IMR-90 (cell line): Measurements from ENCODE around the gene NOS1. TPM values are rescaled to one million over a fixed set of nuclear protein-coding genes. Genes with fewer than 3 reads are reported as not detected.

Experiments used
- ATAC-seq: fragments of 200-7000 bp; cut with Tn5 transposase; 2 replicates; pipeline ENCODE4 v1.9.1; 2020; ENCODE audit warnings: low read depth, mild to moderate bottlenecking, moderate library complexity
- BruUV-seq: library from RNA; stranded (reverse); fragments of 400-500 nt; replicated peaks from 2 replicates; lab custom pipeline; 2021; lab: Mats Ljungman, UMichigan
- CTCF ChIA-PET: fragments of 300-600 bp; formaldehyde crosslinking; extraction: SDS; loops from one replicate; lab custom pipeline; 2021; ENCODE audit warnings: antibody characterized with exemption; lab: Yijun Ruan, JAX
- POLR2A ChIA-PET: fragments of 300-600 bp; sonication (Branson Sonifier 250); formaldehyde crosslinking; loops from one replicate; lab custom pipeline; 2022; ENCODE audit warnings: antibody characterized with exemption; ENCODE audit not compliant: unreplicated experiment; lab: Charles Lee
- DNase-seq: peaks from one replicate; pipeline ENCODE4 v3.0.0; 2013
- H2AFZ ChIP-seq: replicated peaks from 2 replicates; pipeline ENCODE3; 2013; ENCODE audit warnings: low read length, mild to moderate bottlenecking; ENCODE audit not compliant: poor library complexity
- H2AK5ac ChIP-seq: 2 replicates; pipeline ENCODE4 v1.6.1; 2013; ENCODE audit warnings: low read depth, low read length, inconsistent platforms
- H2AK9ac ChIP-seq: replicated peaks from 2 replicates; pipeline ENCODE3; 2013; ENCODE audit warnings: mild to moderate bottlenecking, low read depth, low read length, moderate library complexity; ENCODE audit not compliant: poor library complexity
- H2BK120ac ChIP-seq: 2 replicates; pipeline ENCODE4 v1.6.1; 2013; ENCODE audit warnings: low read depth, low read length, inconsistent platforms
- H2BK15ac ChIP-seq: 3 replicates; pipeline ENCODE4 v1.6.1; 2013; ENCODE audit warnings: low read depth, low read length, inconsistent platforms
- H2BK20ac ChIP-seq: 2 replicates; pipeline ENCODE4 v1.6.1; 2013; ENCODE audit warnings: low read depth, mild to moderate bottlenecking, inconsistent platforms, low read length, moderate library complexity
- H2BK5ac ChIP-seq: 2 replicates; pipeline ENCODE4 v1.6.1; 2013; ENCODE audit warnings: mild to moderate bottlenecking, low read depth, low read length, inconsistent platforms; ENCODE audit not compliant: poor library complexity, severe bottlenecking
- H3K14ac ChIP-seq: replicated peaks from 2 replicates; pipeline ENCODE4 v1.6.1; 2013; ENCODE audit warnings: low read depth, low read length, inconsistent platforms
- H3K18ac ChIP-seq: 2 replicates; pipeline ENCODE4 v1.6.1; 2013; ENCODE audit warnings: low read depth, low read length, control low read depth
- H3K23ac ChIP-seq: 2 replicates; pipeline ENCODE4 v1.6.1; 2013; ENCODE audit warnings: low read depth, low read length, inconsistent platforms
- H3K27ac ChIP-seq: 2 replicates; pipeline ENCODE4 v1.5.1; 2013; ENCODE audit warnings: mild to moderate bottlenecking, control low read depth, low read length; ENCODE audit not compliant: insufficient read depth
- H3K27me3 ChIP-seq: 2 replicates; pipeline ENCODE4 v1.6.1; 2013; ENCODE audit warnings: low read length; ENCODE audit not compliant: control insufficient read depth, insufficient read depth
- H3K36me3 ChIP-seq: 2 replicates; pipeline ENCODE4 v1.6.1; 2013; ENCODE audit warnings: low read length, mixed read lengths; ENCODE audit not compliant: control insufficient read depth, insufficient read depth
- H3K4ac ChIP-seq: 2 replicates; pipeline ENCODE4 v1.6.1; 2013; ENCODE audit warnings: low read depth, low read length, inconsistent platforms
- H3K4me1 ChIP-seq: 2 replicates; pipeline ENCODE4 v1.6.1; 2013; ENCODE audit warnings: low read length, mixed read lengths; ENCODE audit not compliant: control insufficient read depth, insufficient read depth
- H3K4me2 ChIP-seq: 2 replicates; pipeline ENCODE4 v1.6.1; 2013; ENCODE audit warnings: low read depth, mild to moderate bottlenecking, control low read depth, low read length, moderate library complexity
- H3K4me3 ChIP-seq: 2 replicates; pipeline ENCODE4 v1.5.1; 2013; ENCODE audit warnings: low read depth, mild to moderate bottlenecking, control low read depth, low read length, moderate library complexity; ENCODE audit not compliant: insufficient read depth
- H3K56ac ChIP-seq: 2 replicates; pipeline ENCODE4 v1.6.1; 2013; ENCODE audit warnings: low read length, inconsistent platforms; ENCODE audit not compliant: insufficient read depth; ENCODE audit errors: extremely low read depth
- H3K79me1 ChIP-seq, 2 experiments: 2 replicates each; pipeline ENCODE4 v1.6.1; 2013; ENCODE audit warnings: low read length in 2 of 2, inconsistent platforms in 1 of 2, low read depth in 1 of 2
- H3K9ac ChIP-seq: 2 replicates; pipeline ENCODE4 v1.6.1; 2013; ENCODE audit warnings: low read depth, low read length, control low read depth
- H3K9me1 ChIP-seq: 2 replicates; pipeline ENCODE4 v1.6.1; 2013; ENCODE audit warnings: low read length, inconsistent platforms; ENCODE audit not compliant: insufficient read depth
- H3K9me3 ChIP-seq: 2 replicates; pipeline ENCODE4 v1.6.1; 2013; ENCODE audit warnings: low read length; ENCODE audit not compliant: control insufficient read depth, insufficient read depth
- H4K20me1 ChIP-seq: 2 replicates; pipeline ENCODE4 v1.6.1; 2013; ENCODE audit warnings: low read length, inconsistent platforms; ENCODE audit not compliant: insufficient read depth
- H4K5ac ChIP-seq: 2 replicates; pipeline ENCODE4 v1.6.1; 2013; ENCODE audit warnings: mild to moderate bottlenecking, low read depth, low read length, control low read depth
- H4K8ac ChIP-seq, 2 experiments: 2 replicates each; pipeline ENCODE4 v1.6.1; 2013; ENCODE audit warnings: low read depth in 2 of 2, low read length in 2 of 2, control low read depth in 1 of 2, inconsistent platforms in 1 of 2
- H4K91ac ChIP-seq: 2 replicates; pipeline ENCODE4 v1.6.1; 2013; ENCODE audit warnings: low read depth, low read length, inconsistent platforms; ENCODE audit not compliant: insufficient read depth
- CHD1 ChIP-seq: IDR thresholded peaks from 2 replicates; pipeline ENCODE4 v1.6.1; 2012; ENCODE audit warnings: low read depth, low read length, improper control_type of control experiment
- CTCF ChIP-seq: conservative IDR thresholded peaks from 2 replicates; pipeline ENCODE4 v1.5.1; 2012; ENCODE audit warnings: mild to moderate bottlenecking, low read depth, low read length, improper control_type of control experiment
- ELK1 ChIP-seq: fragments of 150-350 bp; IDR thresholded peaks from 2 replicates; pipeline ENCODE4 v1.6.1; 2016; ENCODE audit warnings: low read depth, mild to moderate bottlenecking, low read length, moderate library complexity, borderline replicate concordance
- FOS ChIP-seq: fragments of 150-350 bp; IDR thresholded peaks from 2 replicates; pipeline ENCODE4 v1.6.1; 2016; ENCODE audit warnings: low read depth, low read length
- MXI1 ChIP-seq: IDR thresholded peaks from 2 replicates; pipeline ENCODE4 v1.6.1; 2012; ENCODE audit warnings: low read depth, mild to moderate bottlenecking, low read length, moderate library complexity, borderline replicate concordance
- NFE2L2 ChIP-seq: fragments of 150-350 bp; IDR thresholded peaks from 2 replicates; pipeline ENCODE4 v1.6.1; 2016; ENCODE audit warnings: low read depth, mild to moderate bottlenecking, low read length
- POLR2A ChIP-seq: IDR thresholded peaks from 2 replicates; pipeline ENCODE4 v1.6.1; 2012; ENCODE audit warnings: mild to moderate bottlenecking, low read depth, low read length
- RAD21 ChIP-seq: IDR thresholded peaks from 2 replicates; pipeline ENCODE4 v1.6.1; 2012; ENCODE audit warnings: low read length, improper control_type of control experiment
- RCOR1 ChIP-seq: IDR thresholded peaks from 2 replicates; pipeline ENCODE4 v1.6.1; 2012; ENCODE audit warnings: mild to moderate bottlenecking, low read length, improper control_type of control experiment; ENCODE audit not compliant: insufficient replicate concordance
- RFX5 ChIP-seq: IDR thresholded peaks from 2 replicates; pipeline ENCODE4 v1.8.0; 2012; ENCODE audit warnings: low read depth, mild to moderate bottlenecking, low read length, moderate library complexity
- SMC3 ChIP-seq: fragments of 150-350 bp; IDR thresholded peaks from 2 replicates; pipeline ENCODE4 v1.6.1; 2016; ENCODE audit warnings: low read depth, mild to moderate bottlenecking, antibody characterized with exemption, low read length, moderate library complexity
- USF2 ChIP-seq: fragments of 150-350 bp; IDR thresholded peaks from 2 replicates; pipeline ENCODE4 v1.6.1; 2017; ENCODE audit warnings: mild to moderate bottlenecking, antibody characterized with exemption, low read length, low read depth
- WGBS, 2 experiments: methylation state at CpG; one replicate each; pipeline versions ENCODE4 v1.1.5 to v1.1.7; 2013; ENCODE audit warnings: missing lambda C conversion rate in 2 of 2; ENCODE audit not compliant: insufficient read length in 1 of 2; ENCODE audit errors: extremely low coverage in 2 of 2; 5-methylcytosine and 5-hydroxymethylcytosine counted together
- dilution Hi-C: fragments of 300-500 bp; cut with HindIII; formaldehyde crosslinking; loops from one replicate; pipeline ENCODE4 v1.14.3; 2018; ENCODE audit warnings: low sequenced_read_pairs; ENCODE audit not compliant: unreplicated experiment
- in situ Hi-C: fragments of 300-500 bp; cut with MboI; formaldehyde crosslinking; loops from 3 replicates; pipeline ENCODE4 v1.14.3; 2019; ENCODE audit warnings: low sequenced_read_pairs, inconsistent platforms, mixed read lengths
- intact Hi-C: fragments of 100-400 bp; cut with micrococcal nuclease; formaldehyde crosslinking; loops from 2 replicates; pipeline ENCODE4 v1.10.0; 2022
- polyA plus RNA-seq, 3 experiments: library from polyadenylated mRNA; depleted of rRNA; stranded (reverse); fragments of >200 nt; gene quantifications; 2 replicates each; pipeline ENCODE4 v1.2.3, GENCODE V29; 2012; ENCODE audit warnings: low replicate concordance in 1 of 3
- total RNA-seq: library from RNA; depleted of rRNA; stranded (reverse); fragments of >200 nt; gene quantifications from 2 replicates; pipeline ENCODE4 v1.2.3, GENCODE V29; 2012

NOS1 gene
- total and polyA plus RNA-seq, 2 of the 4 experiments (the other 2 are of a cell fraction): 0.09 TPM; not detected in 1

GRCh38 chr12:117388951-117389446 is 27.6 kb upstream of the NOS1 start:
- Histone ChIP-seq H3K4me2 (no peak overlapping the region), H3K27me3 (no peaks in the 10 kb centered on the region), H3K9ac (no peak overlapping the region), H3K4me3 (no peak overlapping the region), H3K23ac (no peak overlapping the region), H3K14ac (no peak overlapping the region), H4K91ac (no peak overlapping the region), H2AFZ (no peak overlapping the region), H2BK120ac (no peak overlapping the region), H3K9me3 (peaks cover 38% of the 10 kb centered on the region), H3K27ac (no peak overlapping the region), H2BK20ac (no peak overlapping the region), H2BK15ac (no peak overlapping the region), H3K18ac (no peak overlapping the region), H2BK5ac (no peak overlapping the region), H2AK5ac (no peak overlapping the region), H4K20me1 (no peaks in the 10 kb centered on the region), H4K8ac (no peak overlapping the region), H3K4me1 (no peaks in the 10 kb centered on the region), H3K9me1 (no peaks in the 10 kb centered on the region), H3K56ac (no peak overlapping the region), H3K4ac (no peak overlapping the region), H3K79me1 (no peaks in the 10 kb centered on the region), H2AK9ac (no peak overlapping the region), H4K5ac (no peak overlapping the region), H3K36me3 (no peaks in the 10 kb centered on the region)
- TF ChIP-seq RFX5: no peak
- no peak for TF ChIP-seq ELK1
- no peak for TF ChIP-seq CTCF
- no peak for TF ChIP-seq POLR2A
- no peak for TF ChIP-seq USF2
- TF ChIP-seq MXI1: no peak
- TF ChIP-seq CHD1: no peak
- no peak for TF ChIP-seq FOS
- TF ChIP-seq RCOR1: no peak
- no peak for TF ChIP-seq RAD21
- TF ChIP-seq SMC3: no peak
- TF ChIP-seq NFE2L2: no peak
- intact Hi-C loops: no loop called here
- ATAC-seq: no peak
- in situ Hi-C loops: no loop called here
- dilution Hi-C loops: no loop called here
- ChIA-PET CTCF (no interaction called here), POLR2A (no interaction called here)
- WGBS, 2 experiments: 60% methylated on average over 1 of the region's 9 CpGs; no CpG with 5 or more reads in 1 of the 2 experiments
- no TSS peak for BruUV-seq
- DNase-seq: no peak
